Endothelial cell of umbilical vein (primary cell): ENCODE measurements around the gene IFT74.

Experiments
- EZH2 ChIP-seq: IDR thresholded peaks from 2 replicates; pipeline ENCODE4 v1.6.1; 2012; ENCODE audit warnings: borderline replicate concordance, low read depth, mild to moderate bottlenecking, moderate library complexity, low read length, inconsistent platforms; ENCODE audit not compliant: severe bottlenecking
- MYC ChIP-seq: IDR thresholded peaks from one replicate; pipeline ENCODE4 v1.6.1; 2011; ENCODE audit warnings: mild to moderate bottlenecking, low read depth, low read length
- POLR2A ChIP-seq: IDR thresholded peaks from 2 replicates; pipeline ENCODE4 v1.6.1; 2012; ENCODE audit warnings: low read depth, mild to moderate bottlenecking, control low read depth, low read length
- TF ChIP-seq, protein P1 (sequence below), 2 donors: IDR thresholded peaks; 1 replicate in 1 of 2; 2 replicates in 1 of 2; pipeline ENCODE4 v1.5.1; 2011; ENCODE audit warnings: low read length in 2 of 2, mild to moderate bottlenecking in 2 of 2, moderate library complexity in 2 of 2, control low read depth in 1 of 2, inconsistent platforms in 1 of 2, low read depth in 1 of 2; ENCODE audit not compliant: insufficient read depth in 1 of 2; ENCODE audit errors: extremely low read depth in 1 of 2

DNA sequence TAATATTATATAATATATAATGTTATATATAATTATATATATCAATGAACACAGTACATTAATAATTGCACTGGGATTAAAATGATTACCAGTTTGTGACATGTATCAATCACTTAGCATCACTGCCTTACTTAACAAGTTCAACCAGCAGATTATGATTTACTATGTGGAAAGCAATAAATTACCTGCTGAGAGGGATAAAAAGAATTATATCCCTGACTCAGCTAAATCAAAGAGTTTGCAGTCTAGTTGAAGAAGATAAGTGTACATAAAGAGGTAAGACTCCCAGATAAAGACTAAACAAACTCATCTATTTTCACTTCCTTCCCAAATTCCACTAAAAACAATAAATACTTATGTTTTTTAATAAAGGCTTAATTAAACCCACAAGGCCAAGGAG lies 20.4 kb upstream of the IFT74 start:
- TF ChIP-seq POLR2A (no peak), EZH2 (no peak), MYC (no peak)
- TF ChIP-seq, protein P1, sequence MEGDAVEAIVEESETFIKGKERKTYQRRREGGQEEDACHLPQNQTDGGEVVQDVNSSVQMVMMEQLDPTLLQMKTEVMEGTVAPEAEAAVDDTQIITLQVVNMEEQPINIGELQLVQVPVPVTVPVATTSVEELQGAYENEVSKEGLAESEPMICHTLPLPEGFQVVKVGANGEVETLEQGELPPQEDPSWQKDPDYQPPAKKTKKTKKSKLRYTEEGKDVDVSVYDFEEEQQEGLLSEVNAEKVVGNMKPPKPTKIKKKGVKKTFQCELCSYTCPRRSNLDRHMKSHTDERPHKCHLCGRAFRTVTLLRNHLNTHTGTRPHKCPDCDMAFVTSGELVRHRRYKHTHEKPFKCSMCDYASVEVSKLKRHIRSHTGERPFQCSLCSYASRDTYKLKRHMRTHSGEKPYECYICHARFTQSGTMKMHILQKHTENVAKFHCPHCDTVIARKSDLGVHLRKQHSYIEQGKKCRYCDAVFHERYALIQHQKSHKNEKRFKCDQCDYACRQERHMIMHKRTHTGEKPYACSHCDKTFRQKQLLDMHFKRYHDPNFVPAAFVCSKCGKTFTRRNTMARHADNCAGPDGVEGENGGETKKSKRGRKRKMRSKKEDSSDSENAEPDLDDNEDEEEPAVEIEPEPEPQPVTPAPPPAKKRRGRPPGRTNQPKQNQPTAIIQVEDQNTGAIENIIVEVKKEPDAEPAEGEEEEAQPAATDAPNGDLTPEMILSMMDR (IDR thresholded peaks at IDR 0.05; ENCODE audit: extremely low read depth in 1 of 2, insufficient read depth in 1 of 2, low read depth in 1 of 2, low read length in 2 of 2): no peak
